ENCODE measurements around the gene FGF14. TPM values are rescaled to one million over a fixed set of nuclear protein-coding genes. Genes with fewer than 3 reads are reported as not detected.
"Not testable (repeated sequence)": the region's sequence is repeated elsewhere in the genome, so short reads cannot be mapped to it uniquely, and the experiment has no call there.

Gene FGF14
- total RNA-seq, 4 donors from 2014 or later = 0.12 to 3.5 (median 1.3) TPM

DNA sequence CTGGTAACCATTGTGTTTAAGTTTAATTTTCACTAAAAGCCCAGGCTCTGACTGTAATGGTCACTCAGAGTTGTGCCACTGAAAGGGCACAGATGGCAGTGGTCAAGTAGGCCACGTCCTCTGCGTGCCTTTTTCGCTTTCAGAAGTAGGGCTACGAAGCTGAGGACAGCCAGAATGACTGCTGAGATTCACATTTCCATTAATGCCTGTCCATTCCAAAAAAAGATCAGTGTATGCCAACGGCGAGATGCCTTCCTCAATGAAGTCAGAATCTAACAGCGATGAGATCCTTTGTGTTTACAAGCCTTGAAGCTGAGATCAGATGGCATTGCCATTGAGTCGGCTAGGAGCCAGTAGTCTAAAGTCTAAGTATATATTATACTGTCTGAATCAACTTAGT is 311.3 kb downstream of the FGF14 start:
- DNase-seq (ENCODE audit: low spot score) (no peak), ATAC-seq (ENCODE audit: low FRiP score) (no peak)
- TF ChIP-seq, protein P1, sequence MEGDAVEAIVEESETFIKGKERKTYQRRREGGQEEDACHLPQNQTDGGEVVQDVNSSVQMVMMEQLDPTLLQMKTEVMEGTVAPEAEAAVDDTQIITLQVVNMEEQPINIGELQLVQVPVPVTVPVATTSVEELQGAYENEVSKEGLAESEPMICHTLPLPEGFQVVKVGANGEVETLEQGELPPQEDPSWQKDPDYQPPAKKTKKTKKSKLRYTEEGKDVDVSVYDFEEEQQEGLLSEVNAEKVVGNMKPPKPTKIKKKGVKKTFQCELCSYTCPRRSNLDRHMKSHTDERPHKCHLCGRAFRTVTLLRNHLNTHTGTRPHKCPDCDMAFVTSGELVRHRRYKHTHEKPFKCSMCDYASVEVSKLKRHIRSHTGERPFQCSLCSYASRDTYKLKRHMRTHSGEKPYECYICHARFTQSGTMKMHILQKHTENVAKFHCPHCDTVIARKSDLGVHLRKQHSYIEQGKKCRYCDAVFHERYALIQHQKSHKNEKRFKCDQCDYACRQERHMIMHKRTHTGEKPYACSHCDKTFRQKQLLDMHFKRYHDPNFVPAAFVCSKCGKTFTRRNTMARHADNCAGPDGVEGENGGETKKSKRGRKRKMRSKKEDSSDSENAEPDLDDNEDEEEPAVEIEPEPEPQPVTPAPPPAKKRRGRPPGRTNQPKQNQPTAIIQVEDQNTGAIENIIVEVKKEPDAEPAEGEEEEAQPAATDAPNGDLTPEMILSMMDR (IDR thresholded peaks at IDR 0.05) = no peak

DNA sequence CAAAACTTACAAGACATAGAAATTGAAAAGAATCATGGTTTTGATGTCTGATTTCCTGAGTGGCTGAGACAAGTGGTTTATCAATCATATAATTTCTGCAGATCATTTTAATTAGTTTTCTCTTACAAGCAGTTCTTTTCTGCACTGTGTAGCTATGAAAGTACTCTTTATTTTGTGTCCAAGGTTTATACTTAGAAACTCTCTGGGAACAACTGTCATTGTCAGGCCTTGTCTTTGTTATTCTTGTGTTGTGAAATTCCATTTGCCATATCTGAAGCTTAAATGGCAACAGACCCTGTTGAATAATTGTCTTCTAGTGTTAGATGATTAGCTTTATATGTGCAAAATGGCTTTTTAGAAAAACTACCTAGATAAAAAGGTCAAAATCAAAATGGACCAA is 312.1 kb downstream of the FGF14 start:
- ATAC-seq (ENCODE audit: low FRiP score) (no peak), DNase-seq (ENCODE audit: low spot score) (no peak)
- TF ChIP-seq, protein P1 (IDR thresholded peaks at IDR 0.05) = no peak

DNA sequence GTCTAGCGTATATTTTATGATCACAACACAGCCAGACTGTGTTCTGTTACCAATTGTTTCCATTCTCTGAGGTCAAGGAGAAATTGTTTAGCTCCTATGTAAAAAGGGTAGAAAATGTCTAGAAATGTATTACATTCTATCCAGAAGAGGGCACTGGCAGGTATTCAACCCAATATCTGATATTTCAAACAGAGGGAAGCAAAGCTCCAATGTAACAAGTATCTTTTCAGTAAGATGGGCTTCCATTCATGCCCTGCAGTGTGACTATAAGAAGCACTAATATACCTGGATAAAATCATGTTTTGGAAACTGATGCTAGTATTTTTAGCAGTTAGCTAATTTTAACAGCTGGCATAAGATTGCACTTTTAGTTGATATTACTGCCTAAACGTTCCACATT is 312.7 kb downstream of the FGF14 start:
- ATAC-seq (ENCODE audit: low FRiP score) (no peak), DNase-seq (ENCODE audit: low spot score) (no peak)
- TF ChIP-seq, protein P1 (IDR thresholded peaks at IDR 0.05) = no peak

DNA sequence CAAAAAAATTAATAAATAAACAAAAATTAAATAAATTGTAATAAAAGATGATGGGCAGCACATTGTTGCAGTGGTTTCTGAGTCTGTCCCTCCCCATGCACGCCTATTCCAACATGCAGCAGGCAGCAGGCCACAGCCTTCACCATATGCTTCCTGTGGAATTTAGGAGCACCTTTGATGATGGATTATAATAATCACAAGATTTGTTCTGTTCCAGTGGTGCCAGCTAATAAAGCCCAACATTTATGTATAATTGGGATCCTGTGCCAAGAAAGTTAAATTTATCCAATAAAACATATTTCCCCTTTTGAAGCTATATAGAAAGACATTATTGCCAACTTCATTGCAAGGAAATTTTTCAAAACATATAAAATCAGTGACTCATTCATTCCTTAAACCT is 328.6 kb downstream of the FGF14 start:
- ATAC-seq (ENCODE audit: low FRiP score) (no peak), DNase-seq (ENCODE audit: low spot score) (no peak)
- TF ChIP-seq, protein P1 (IDR thresholded peaks at IDR 0.05) = no peak

DNA sequence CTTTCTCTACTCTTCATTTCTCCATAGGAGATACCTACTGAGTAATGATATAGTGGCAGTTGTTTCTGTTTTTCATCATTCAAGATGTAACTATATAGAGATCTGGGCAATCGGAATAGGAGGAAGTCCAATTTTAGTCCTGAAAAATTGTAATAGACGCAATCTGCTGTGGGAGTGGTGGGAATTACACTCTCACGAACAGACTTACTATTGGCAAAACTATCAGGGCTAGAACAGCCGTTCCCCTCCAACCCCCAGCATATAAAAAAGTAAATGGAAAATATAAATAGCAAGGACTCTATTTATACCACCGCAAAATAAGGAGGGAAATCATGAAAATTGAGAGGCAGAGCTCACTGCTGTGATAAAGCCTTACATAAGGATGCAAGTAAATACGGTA is 330.1 kb downstream of the FGF14 start:
- TF ChIP-seq, protein P1 (IDR thresholded peaks at IDR 0.05) = no peak
- DNase-seq (ENCODE audit: low spot score) = no peak
- ATAC-seq (ENCODE audit: low FRiP score) = no peak

DNA sequence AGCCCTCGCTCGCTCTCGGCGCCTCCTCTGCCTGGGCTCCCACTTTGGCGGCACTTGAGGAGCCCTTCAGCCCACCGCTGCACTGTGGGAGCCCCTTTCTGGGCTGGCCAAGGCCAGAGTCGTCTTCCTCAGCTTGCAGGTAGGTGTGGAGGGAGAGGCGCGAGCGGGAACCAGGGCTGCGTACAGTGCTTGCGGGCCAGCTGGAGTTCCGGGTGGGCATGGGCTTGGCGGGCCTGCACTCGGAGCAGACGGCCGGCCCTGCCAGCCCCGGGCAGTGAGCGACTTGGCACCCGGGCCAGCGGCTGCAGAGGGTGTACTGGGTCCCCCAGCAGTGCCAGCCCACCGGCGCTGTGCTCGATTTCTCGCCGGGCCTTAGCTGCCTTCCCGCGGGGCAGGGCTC is 333.5 kb downstream of the FGF14 start:
- not testable (repeated sequence) for ATAC-seq (ENCODE audit: low FRiP score); DNase-seq (ENCODE audit: low spot score)

DNA sequence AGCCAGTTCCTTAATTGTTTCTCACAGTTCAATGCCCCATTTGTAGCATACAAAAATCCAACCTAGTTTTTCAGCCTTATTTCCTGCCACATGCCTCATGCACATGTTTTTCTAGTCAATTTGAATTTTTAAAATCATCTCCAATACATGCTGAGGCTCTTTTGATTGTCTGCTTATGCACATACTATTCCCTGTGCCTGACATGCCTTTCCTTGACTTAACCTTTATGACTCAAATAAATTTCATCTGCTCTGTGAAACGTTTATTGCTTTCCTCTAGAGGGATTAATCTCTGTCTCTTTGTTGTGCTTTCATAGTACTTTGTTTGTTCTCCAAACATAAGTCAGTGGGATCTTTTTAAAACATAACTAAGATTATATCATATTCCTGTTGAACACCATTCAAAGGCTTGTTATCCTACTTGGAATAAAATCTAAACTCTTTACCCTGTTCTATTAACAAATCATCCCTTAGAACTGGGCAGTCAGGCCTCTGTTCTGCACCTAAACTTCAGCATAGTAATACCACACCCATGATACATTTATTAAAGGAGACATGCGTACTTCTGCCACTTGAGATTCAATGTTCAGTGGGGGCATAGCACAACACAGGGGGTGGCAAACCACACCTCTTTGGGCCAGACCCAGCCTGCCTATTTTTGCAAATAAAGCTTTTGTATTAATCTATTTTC is 346.6 kb downstream of the FGF14 start:
- ATAC-seq (ENCODE audit: low FRiP score) = no peak

More for the DNA sequence above, 346.6 kb downstream of the FGF14 start:
- no peak for DNase-seq (ENCODE audit: low spot score)
- TF ChIP-seq, protein P1 (IDR thresholded peaks at IDR 0.05) = no peak

Data from omental fat pad (tissue), 4 donors.